C4-2B (cell line): ENCODE results near the gene GFRA1.

ENCODE experiments used
- CTCF ChIP-seq: fragments of 450-650 bp; conservative IDR thresholded peaks from 2 replicates; pipeline ENCODE4 v1.5.1; 2017; ENCODE audit warnings: mild to moderate bottlenecking
- ZFX ChIP-seq: fragments of 450-650 bp; IDR thresholded peaks from 2 replicates; pipeline ENCODE4 v1.6.1; 2017

DNA sequence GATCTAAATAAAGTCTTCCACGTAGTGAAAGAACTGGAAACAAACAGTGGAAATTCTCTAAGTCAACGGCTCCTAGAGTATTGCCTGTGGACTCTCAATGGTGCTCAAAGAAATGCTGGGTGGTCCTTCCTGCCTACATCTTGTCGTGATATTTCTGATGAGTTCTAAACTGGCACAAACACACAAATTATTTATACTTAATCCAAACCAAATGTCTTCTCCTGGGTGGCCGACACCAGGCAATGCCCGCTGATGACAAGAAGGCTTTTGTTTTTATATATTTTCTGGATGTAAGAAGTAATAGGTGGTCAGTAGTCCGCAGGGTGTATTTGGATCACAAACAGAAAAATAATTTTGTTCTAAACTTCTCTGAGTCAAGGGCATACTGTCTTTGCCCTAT is 178.7 kb downstream of the GFRA1 start:
- TF ChIP-seq CTCF (no peak), ZFX (no peak)
